Urinary bladder (tissue), 4 donors: ENCODE measurements around the gene ANKS4B. TPM values are rescaled to one million over a fixed set of nuclear protein-coding genes. Genes with fewer than 3 reads are reported as not detected.
"Not testable (repeated sequence)": the region's sequence is repeated elsewhere in the genome, so short reads cannot be mapped to it uniquely, and the experiment has no call there.

ENCODE experiments used
- DNase-seq: peaks from one replicate; pipeline ENCODE4 v3.0.0-alpha.2; 2015; ENCODE audit errors: extremely low spot score
- H3K27ac ChIP-seq: one replicate; pipeline ENCODE4 v1.5.1; 2013; ENCODE audit warnings: low read depth, mild to moderate bottlenecking, moderate library complexity
- H3K36me3 ChIP-seq: one replicate; pipeline ENCODE4 v1.6.1; 2013; ENCODE audit warnings: mild to moderate bottlenecking, moderate library complexity; ENCODE audit not compliant: insufficient read depth
- H3K4me1 ChIP-seq: one replicate; pipeline ENCODE4 v1.6.1; 2013; ENCODE audit warnings: mild to moderate bottlenecking, moderate library complexity; ENCODE audit not compliant: insufficient read depth
- H3K4me3 ChIP-seq: one replicate; pipeline ENCODE4 v1.5.1; 2013; ENCODE audit warnings: low read depth, low read length
- WGBS: extraction: QIAGEN DNeasy Blood & Tissue Kit; methylation state at CpG from one replicate; pipeline ENCODE4 v1.1.7; 2013; 5-methylcytosine and 5-hydroxymethylcytosine counted together
- polyA plus RNA-seq: library from polyadenylated mRNA; stranded (reverse); fragments of 200-250 nt; gene quantifications from one replicate; pipeline ENCODE4 v1.2.3, GENCODE V29; 2013
- total RNA-seq: library from RNA; depleted of rRNA; stranded (reverse); fragments of >200 nt; gene quantifications from one replicate; pipeline ENCODE4 v1.2.3, GENCODE V29; 2014
- donor health status: healthy with polysubstance abuse.
- donor health status: healthy.

The ANKS4B gene
- total and polyA plus RNA-seq, 2 donors, result 0.01 to 0.05 TPM

DNA sequence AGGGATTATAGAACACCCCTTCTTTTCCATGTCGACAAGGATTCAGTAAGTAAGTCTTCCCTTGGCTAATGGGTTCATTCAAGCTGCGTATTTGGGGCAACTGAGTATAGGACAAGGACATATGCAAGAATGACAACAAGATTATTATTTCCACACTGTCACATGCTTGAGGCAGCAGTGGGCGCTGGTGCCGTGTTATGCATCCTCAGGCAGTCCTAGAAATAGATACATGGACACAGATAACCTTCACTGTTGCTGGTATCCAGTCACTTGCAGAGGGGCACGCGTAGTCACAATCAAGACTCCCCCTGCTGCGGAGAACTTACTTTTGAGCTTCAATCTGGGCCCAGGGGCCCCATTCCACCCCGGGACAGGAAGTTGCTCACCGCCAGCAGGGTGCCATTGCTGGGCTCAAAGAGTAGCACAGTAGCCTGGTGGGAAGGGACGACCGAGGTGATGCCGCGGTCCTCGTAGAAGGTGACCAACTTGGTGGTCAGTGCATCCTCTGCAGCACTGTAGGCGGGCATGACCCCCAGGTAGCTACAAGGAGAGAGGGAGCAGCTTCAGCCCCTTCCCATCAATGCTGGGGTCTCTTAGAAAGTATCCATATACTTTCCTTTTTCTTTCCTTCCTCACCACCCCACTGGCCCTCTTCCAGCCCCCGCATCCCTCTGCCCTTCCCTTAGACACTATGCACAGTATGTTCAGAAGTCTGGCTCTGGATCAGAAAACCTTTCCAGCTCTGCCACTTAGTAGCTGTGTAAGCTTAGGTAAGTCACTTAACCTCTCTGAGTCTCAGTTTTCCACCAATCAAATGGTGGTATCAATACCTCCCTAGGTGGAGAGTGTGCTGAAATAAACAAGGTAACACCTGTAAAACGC, 43.8 kb downstream of the ANKS4B start:
- Histone ChIP-seq H3K4me1 (no peaks in the 10 kb centered on the region), H3K36me3 (no peaks in the 10 kb centered on the region), H3K27ac (no peak overlapping the region), H3K4me3 (peak overlapping the region; percentile 38)
- DNase-seq, result no peak
- WGBS, result 67% methylated on average over 17 of the region's 17 CpGs

DNA sequence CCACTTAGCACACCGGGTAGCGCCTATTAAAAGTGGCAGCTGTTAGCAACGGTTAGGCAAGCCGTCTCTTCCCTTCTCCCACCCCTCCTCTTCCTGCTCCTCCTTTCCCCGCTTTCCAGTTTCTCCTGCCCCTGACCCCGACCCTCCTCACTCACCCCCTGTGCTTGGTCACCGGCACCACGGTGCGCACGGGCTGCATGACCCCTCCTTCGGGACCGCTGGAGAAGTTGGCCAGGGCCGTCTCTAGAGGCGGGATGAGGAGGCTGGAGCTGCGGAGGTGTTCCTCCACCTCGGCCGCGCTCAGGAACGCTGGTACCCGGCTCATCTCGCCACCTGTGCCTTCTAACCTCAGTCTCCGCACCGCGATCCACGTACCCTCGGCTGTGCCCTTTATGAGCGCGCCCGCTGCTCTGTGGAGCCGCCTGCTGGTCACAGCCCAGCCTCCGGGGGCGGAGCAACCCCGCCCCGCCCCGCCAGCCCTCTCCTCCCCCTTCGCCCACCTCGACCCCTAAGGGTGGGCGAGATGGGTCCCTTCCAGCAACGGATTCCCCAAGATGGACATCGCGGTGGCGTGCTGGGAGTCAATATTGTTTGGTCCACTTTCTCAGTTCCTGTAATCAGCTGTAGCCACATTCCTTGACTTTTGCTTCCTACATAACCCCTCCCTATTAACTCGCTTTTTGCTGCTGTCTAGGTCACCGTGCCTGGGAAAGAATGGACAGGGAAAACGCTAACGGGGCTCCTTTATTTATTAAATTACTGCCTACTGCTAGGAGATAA, 44.6 kb downstream of the ANKS4B start, which contains the start of gene CRYM:
Gene CRYM (minus strand): TSS at position 364 of the 780 bp plus-strand sequence. CDS start 39 bp downstream, at position 325.
- Histone ChIP-seq H3K27ac (no peak within 1 kb of the TSS), H3K4me1 (no peaks in the 10 kb centered on the region), H3K4me3 (peak within 1 kb of the TSS; percentile 38), H3K36me3 (no peaks in the 10 kb centered on the region)
- no peak for DNase-seq
- WGBS, result under 1% methylated on average over 46 of the region's 46 CpGs

DNA sequence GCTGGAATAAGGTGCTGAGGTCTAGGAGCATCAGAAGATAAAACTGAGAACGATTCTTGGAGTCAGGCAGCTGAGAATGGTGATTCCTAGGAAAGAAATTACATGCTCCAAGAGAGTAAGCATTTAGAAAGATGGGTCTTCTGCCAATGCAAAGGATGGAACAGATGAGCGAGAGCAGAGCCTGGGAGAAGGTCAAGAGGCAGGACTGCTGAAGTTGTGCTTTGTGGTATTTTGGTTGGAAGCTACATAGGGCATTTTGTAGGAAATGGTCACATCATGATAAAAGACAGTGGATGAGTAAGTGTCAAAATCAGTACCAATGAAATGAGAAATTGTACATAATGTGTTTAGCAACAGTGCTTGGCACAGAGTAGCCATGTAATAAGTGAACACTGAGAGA, 46.0 kb downstream of the ANKS4B start:
- DNase-seq, result no peak
- 45% methylated on average over 2 of the region's 2 CpGs for whole genome bisulfite sequencing
- Histone ChIP-seq H3K36me3 (no peaks in the 10 kb centered on the region), H3K27ac (no peak overlapping the region), H3K4me3 (no peak overlapping the region), H3K4me1 (no peaks in the 10 kb centered on the region)

DNA sequence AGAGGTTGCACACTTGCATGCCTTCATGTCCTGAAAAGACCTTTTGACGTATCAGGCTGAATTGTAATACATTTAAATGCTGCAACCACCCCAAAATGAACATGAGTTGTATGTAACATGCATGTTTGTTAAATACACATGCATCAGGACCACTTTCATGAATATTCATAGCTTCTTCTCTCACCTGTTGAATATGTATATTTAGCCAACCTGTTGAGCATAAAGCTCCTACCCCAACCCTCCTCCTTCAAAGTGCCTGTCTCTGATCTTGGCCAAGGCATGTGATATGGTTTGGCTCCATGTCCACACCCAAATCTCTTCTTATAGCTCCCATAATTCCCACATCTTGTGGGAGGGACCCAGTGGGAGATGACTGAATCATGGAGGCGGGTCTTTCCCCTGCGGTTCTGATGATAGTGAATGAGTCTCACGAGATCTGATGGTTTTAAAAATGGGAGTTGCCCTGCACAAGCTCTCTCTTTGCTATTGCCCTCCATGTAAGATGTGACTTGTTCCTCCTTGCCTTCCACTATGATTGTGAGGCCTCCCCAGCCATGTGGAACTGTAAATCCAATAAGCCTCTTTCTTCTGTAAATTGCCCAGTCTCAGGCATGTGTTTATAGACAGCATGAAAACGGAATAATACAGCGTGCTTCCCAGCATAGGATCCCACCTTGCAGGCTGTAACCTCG, 48.3 kb downstream of the ANKS4B start:
- Histone ChIP-seq H3K36me3 (no peaks in the 10 kb centered on the region), H3K4me3 (no peak overlapping the region), H3K4me1 (no peaks in the 10 kb centered on the region), H3K27ac (no peak overlapping the region)
- no peak for DNase-seq
- WGBS, result 52% methylated on average over 7 of the region's 7 CpGs

DNA sequence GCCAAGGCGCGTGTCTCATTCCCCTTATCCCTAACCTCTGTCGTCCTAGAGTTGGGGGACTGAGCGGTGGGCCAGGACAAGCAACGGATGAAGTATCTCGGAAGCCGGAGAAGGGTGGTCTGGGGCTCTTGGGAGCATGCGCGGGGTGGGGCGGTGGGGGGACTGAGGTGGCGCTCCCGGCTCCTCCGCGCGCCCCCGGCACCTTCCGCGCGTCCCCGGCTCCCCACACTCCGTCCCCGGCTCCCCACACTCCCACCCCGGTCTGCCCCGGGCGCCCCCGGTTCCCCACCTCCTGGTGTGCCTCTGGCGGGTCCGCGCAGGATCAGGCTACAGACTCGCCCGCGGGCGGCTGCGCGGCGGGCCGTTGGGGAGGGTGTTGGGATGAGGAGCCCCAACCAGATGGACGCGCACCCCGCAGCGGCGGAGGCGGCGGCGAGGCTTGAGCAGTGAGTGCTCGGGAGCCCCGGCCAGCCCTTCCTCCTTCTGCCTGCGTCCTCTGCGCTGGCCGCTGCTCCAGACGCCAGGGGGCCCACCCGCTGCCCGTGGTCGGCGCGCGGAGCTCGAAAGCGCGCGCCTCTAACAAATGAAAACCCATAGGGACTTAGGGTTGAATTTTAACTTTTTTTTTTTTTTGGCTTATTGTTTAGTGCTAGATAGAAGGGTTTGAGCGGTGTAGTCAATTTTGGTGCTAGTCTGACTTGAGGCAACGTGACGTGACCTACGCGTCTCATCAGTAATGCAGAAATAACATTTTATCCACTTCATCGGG, 50.2 kb downstream of the ANKS4B start:
- Histone ChIP-seq H3K4me3 (peak overlapping the region; percentile 44), H3K27ac (no peak overlapping the region), H3K36me3 (no peaks in the 10 kb centered on the region), H3K4me1 (no peaks in the 10 kb centered on the region)
- under 1% methylated on average over 67 of the region's 67 CpGs for WGBS
- DNase-seq, result no peak

DNA sequence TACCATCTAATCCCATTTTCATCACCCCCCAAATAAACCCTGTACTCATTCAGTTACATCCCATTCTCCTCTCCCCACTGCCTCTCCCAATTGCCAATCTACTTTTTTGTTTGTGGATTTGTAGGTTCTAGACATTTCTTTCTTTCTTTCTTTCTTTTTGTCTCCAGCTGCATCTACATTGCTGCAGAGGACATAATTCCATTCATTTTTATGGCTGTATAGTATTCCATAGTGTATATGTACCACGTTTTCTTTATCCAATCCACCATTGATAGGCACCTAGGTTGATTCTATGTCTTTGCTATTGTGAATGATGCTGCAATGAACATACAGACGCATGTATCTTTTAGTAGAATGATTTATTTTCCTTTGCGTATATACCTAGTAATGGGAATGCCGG, 50.9 kb downstream of the ANKS4B start:
- no peak for DNase-seq
- no peak overlapping the region for H3K27ac ChIP-seq
- peak overlapping the region; percentile 44 for H3K4me3 ChIP-seq
- H3K36me3 ChIP-seq, result no peaks in the 10 kb centered on the region
- WGBS, result 75% methylated on average over 4 of the region's 4 CpGs
- no peaks in the 10 kb centered on the region for H3K4me1 ChIP-seq

DNA sequence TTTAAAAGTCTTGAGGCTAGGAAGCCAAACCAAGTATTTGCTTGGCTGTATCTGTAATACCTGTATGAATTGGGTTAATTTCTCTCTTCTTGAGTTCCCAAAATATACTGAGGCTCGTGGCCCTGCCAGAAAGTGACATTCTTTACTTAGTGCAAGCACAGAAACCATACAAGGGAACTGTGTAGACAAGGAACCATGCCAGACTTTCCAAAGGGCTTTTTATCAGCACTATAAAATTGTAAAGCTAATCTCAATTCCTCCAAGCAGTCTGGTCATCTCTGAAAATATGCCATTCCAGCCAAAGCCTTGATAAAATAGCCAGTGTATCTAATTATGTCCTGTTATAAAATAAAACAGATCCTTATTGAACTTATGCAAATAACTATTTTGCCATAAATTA, 51.8 kb downstream of the ANKS4B start:
- 13% methylated on average over 1 of the region's 1 CpG for WGBS
- H3K36me3 ChIP-seq, result no peaks in the 10 kb centered on the region
- H3K4me1 ChIP-seq, result no peaks in the 10 kb centered on the region
- no peak overlapping the region for H3K27ac ChIP-seq
- no peak overlapping the region for H3K4me3 ChIP-seq
- no peak for DNase-seq

DNA sequence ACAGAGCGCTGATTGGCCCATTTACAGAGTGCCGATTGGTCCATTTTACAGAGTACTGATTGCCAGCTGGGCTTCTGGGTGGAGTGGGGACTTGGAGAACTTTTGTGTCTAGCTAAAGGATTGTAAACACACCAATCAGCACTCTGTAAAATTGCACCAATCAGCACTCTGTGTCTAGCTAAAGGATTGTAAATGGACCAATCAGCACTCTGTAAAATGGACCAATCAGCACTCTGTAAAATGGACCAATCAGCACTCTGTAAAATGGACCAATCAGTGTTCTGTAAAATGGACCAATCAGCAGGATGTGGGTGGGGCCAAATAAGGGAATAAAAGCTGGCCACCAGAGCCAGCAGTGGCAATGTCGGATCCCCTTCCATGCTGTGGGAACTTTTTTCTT, 56.3 kb downstream of the ANKS4B start:
- H3K36me3 ChIP-seq, H3K4me1 ChIP-seq, H3K27ac ChIP-seq, H3K4me3 ChIP-seq, DNase-seq: not testable (repeated sequence)
- WGBS, result 97% methylated on average over 3 of the region's 3 CpGs

DNA sequence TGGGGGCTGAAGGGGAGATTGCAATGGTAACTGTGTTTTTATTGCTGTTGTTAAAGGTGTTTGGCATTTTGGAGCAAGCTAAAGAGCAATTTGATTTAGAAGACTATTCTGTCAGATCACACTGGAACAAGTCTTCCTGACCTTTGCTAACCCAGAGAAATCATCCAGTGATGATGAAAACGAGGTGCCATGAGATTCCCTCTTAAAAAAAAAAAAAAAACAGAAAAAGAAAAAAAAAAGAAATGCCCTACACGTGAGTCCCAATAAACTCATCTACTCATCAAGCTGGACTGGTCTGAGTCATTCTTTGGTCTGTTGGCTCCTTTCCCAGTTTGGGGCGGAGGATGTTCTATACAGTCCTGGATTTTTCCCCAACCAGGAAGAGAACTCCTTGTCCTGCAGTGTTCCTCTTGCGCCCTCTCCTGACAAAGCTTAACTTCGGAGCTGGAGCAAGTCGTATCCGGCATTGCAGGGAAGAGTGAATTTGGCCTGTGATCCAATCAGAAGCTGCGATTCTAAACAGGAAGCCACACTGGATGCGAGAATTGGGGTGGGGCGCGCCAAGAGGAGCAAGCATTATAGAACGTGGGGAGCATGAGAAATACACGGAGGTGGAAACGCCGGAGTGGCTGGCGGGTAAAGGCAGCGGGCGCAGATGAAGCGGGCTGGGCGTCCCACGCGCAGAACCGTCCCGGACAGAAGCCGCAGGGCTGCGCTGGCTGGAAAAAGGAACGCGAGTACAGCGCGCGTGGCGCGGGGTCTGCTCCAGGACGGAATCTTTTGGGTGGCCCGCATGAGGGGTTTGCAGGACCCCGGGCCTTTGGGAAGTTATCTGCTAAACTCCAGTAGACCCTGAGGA, 67.0 kb downstream of the ANKS4B start:
- H3K27ac ChIP-seq, result no peak overlapping the region
- H3K4me3 ChIP-seq, result peak overlapping the region; percentile 73
- H3K4me1 ChIP-seq, result no peaks in the 10 kb centered on the region
- DNase-seq, result peak; percentile 99
- no peaks in the 10 kb centered on the region for H3K36me3 ChIP-seq
- under 1% methylated on average over 36 of the region's 36 CpGs for WGBS

DNA sequence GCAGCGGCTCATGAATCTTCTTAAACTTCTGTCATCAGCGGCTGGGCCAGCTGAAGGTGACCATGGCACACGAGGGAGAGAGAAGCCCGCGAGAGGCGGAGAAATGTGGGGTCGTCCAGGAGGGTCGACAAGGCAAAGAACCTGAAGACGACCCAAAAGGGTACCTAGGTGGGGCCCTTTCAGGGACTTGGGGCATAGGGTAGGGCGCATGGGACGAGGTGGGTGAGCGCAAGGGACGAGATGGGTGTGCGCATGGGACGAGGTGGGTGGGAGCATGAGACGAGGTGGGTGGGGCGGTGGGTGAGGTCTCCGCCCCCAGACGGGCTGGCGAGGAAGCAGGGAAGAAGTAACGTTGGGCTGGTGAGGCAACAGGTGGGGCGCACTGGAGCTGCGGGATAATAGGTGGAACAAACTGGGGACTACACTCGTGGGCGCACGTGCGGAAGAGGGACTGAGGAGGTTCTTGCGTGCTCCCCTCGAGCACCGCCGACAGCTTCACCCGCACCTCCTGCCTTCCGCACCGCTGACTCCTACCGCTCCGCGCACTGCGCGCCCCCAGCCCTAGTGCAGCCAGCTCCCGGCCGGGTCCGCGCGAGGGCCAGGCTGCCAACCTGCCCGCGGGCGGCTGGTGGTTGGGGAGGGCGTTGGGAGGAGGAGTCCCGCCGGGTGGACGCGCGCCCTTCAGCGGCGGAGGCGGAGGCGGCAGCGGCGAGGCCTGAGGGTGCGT, 67.8 kb downstream of the ANKS4B start:
- no peaks in the 10 kb centered on the region for H3K4me1 ChIP-seq
- DNase-seq, result no peak
- H3K27ac ChIP-seq, result peak overlapping the region; percentile 71
- no peaks in the 10 kb centered on the region for H3K36me3 ChIP-seq
- under 1% methylated on average over 60 of the region's 60 CpGs for WGBS
- H3K4me3 ChIP-seq, result peak overlapping the region; percentile 73

DNA sequence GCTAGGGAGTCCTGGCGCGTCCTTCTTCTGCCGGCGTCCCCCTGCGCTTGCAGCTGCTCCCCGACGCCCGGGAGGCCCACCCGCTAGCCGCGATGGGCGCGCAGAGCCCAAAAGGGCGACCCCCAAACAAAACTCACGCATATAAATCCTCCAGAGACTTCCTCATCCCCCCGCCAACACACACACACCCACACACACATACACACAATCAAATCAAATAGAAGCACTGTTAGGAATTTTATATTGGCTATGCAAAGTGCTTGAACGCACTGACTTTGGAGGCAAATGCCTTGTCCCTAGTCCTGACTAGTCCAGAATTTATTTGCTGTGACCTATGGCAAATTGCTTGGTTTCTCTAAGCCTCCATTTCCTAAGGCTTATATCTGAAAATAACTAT, 68.4 kb downstream of the ANKS4B start:
- under 1% methylated on average over 17 of the region's 17 CpGs for WGBS
- no peaks in the 10 kb centered on the region for H3K4me1 ChIP-seq
- peak overlapping the region; percentile 73 for H3K4me3 ChIP-seq
- no peak for DNase-seq
- H3K36me3 ChIP-seq, result no peaks in the 10 kb centered on the region
- no peak overlapping the region for H3K27ac ChIP-seq

DNA sequence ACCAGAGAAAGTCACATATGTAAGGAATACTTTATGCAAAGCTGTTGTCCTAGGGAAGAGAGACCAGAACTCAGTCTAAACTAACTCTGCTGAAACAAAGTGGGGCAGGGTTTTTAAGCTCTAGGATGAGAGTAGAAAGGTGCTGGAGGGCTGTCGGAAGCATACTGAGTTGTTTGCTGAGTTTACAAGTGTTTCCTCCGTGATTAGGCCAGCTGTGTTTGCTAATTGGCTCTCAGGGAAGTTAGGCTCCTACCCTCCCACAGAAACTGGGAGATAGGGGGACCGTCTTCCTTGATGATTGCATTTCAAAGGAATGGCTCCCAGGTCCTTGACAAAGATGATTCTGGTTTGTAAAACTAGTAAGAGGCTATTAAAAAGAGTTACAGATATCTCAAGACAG, 69.0 kb downstream of the ANKS4B start:
- Histone ChIP-seq H3K4me1 (no peaks in the 10 kb centered on the region), H3K4me3 (peak overlapping the region; percentile 73), H3K36me3 (no peaks in the 10 kb centered on the region), H3K27ac (no peak overlapping the region)
- WGBS, result 33% methylated on average over 3 of the region's 3 CpGs
- no peak for DNase-seq
